Middle frontal gyrus (tissue), 1 donor: ENCODE measurements around the gene SPDYE17.
"Not testable (repeated sequence)": the region's sequence is repeated elsewhere in the genome, so short reads cannot be mapped to it uniquely, and the experiment has no call there.

Experiments used
- DNase-seq: peaks from one replicate; pipeline ENCODE4 v3.0.0-alpha.2; 2015; ENCODE audit warnings: low spot score; ENCODE audit errors: extremely low spot score

SPDYE17 gene

GRCh38 chr7:77032261-77032660 is at the start of gene SPDYE17:
Gene SPDYE17 (minus strand): TSS chr7:77032361. CDS start chr7:77030570, 1,791 bp downstream.
- DNase-seq = not testable (repeated sequence)

GRCh38 chr7:77080236-77080635 is 48.1 kb upstream of the SPDYE17 start:
- not testable (repeated sequence) for DNase-seq

- DNase-seq = not testable (repeated sequence)
These were observed 47.5 kb upstream of the SPDYE17 start for GRCh38 chr7:77079624-77080023.

GRCh38 chr7:77079112-77079511 is 47.0 kb upstream of the SPDYE17 start:
- not testable (repeated sequence) for DNase-seq

GRCh38 chr7:77077060-77077459 is 44.9 kb upstream of the SPDYE17 start:
- not testable (repeated sequence) for DNase-seq

- DNase-seq = not testable (repeated sequence)
These were observed 42.7 kb upstream of the SPDYE17 start for GRCh38 chr7:77074786-77075396.

GRCh38 chr7:77071108-77071507 is 38.9 kb upstream of the SPDYE17 start:
- not testable (repeated sequence) for DNase-seq

GRCh38 chr7:77065869-77066268 is 33.7 kb upstream of the SPDYE17 start:
- not testable (repeated sequence) for DNase-seq

- not testable (repeated sequence) for DNase-seq
These were observed 31.6 kb upstream of the SPDYE17 start for GRCh38 chr7:77063732-77064131.

- DNase-seq = not testable (repeated sequence)
These were observed 30.4 kb upstream of the SPDYE17 start, which contains the start of gene SPDYE18 for GRCh38 chr7:77062557-77062956. Gene SPDYE18 (minus strand): TSS chr7:77062558. CDS start chr7:77060512, 2,046 bp downstream.

- DNase-seq = not testable (repeated sequence)
These were observed 5.8 kb downstream of the SPDYE17 start for GRCh38 chr7:77026349-77026748.

- DNase-seq = not testable (repeated sequence)
These were observed 22.0 kb downstream of the SPDYE17 start for GRCh38 chr7:77010074-77010680.

- DNase-seq = not testable (repeated sequence)
These were observed 24.2 kb downstream of the SPDYE17 start for GRCh38 chr7:77008000-77008399.

- not testable (repeated sequence) for DNase-seq
These were observed 25.7 kb downstream of the SPDYE17 start for GRCh38 chr7:77006127-77007110.

GRCh38 chr7:77005461-77006057 is 26.6 kb downstream of the SPDYE17 start:
- DNase-seq = not testable (repeated sequence)

GRCh38 chr7:77004151-77004550 is 28.0 kb downstream of the SPDYE17 start:
- not testable (repeated sequence) for DNase-seq

GRCh38 chr7:77003241-77003640 is 28.9 kb downstream of the SPDYE17 start:
- peak; percentile 2 for DNase-seq

GRCh38 chr7:77002678-77003233 is 29.4 kb downstream of the SPDYE17 start:
- DNase-seq = peak; percentile 4

GRCh38 chr7:77002104-77002503 is 30.1 kb downstream of the SPDYE17 start:
- not testable (repeated sequence) for DNase-seq

- DNase-seq = not testable (repeated sequence)
These were observed 32.6 kb downstream of the SPDYE17 start for GRCh38 chr7:76999474-77000107.
